Superior temporal gyrus (tissue), 1 donor: ENCODE results near the gene AMY2B.
"Not testable (repeated sequence)": the region's sequence is repeated elsewhere in the genome, so short reads cannot be mapped to it uniquely, and the experiment has no call there.

Source experiments
- DNase-seq: peaks from one replicate; pipeline ENCODE4 v3.0.0-alpha.2; 2016; ENCODE audit errors: extremely low spot score

The AMY2B gene

GRCh38 chr1:103571289-103571688, at the start of gene AMY2B:
Gene AMY2B, plus strand, starts transcription at chr1:103571589. Its CDS starts 14 bp downstream, at chr1:103571603.
- DNase-seq: not testable (repeated sequence)

GRCh38 chr1:103523346-103523745, 48.0 kb upstream of the AMY2B start:
- no peak for DNase-seq

- peak; percentile 53 for DNase-seq
Measured at GRCh38 chr1:103525114-103525606, 46.2 kb upstream of the AMY2B start.

GRCh38 chr1:103525607-103526507, 45.5 kb upstream of the AMY2B start, which contains the start of gene RNPC3:
Gene RNPC3, plus strand, starts transcription at chr1:103525699. Its CDS starts 372 bp downstream, at chr1:103526071.
- DNase-seq: peak; percentile 93

GRCh38 chr1:103527331-103527730, 44.1 kb upstream of the AMY2B start:
- no peak for DNase-seq

- DNase-seq: no peak
Measured at GRCh38 chr1:103529746-103530145, 41.6 kb upstream of the AMY2B start.

GRCh38 chr1:103538226-103538625, 33.2 kb upstream of the AMY2B start:
- DNase-seq: no peak

GRCh38 chr1:103541431-103541830, 30.0 kb upstream of the AMY2B start:
- DNase-seq: no peak

GRCh38 chr1:103546496-103546895, 24.9 kb upstream of the AMY2B start:
- DNase-seq: no peak

- no peak for DNase-seq
Measured at GRCh38 chr1:103547840-103548239, 23.5 kb upstream of the AMY2B start.

- DNase-seq: no peak
Measured at GRCh38 chr1:103560427-103560826, 11.0 kb upstream of the AMY2B start.

- not testable (repeated sequence) for DNase-seq
Measured at GRCh38 chr1:103561124-103561523, 10.3 kb upstream of the AMY2B start.

- peak; percentile 36 for DNase-seq
Measured at GRCh38 chr1:103561643-103562395, 9.6 kb upstream of the AMY2B start.

GRCh38 chr1:103563056-103563455, 8.3 kb upstream of the AMY2B start:
- no peak for DNase-seq

GRCh38 chr1:103569493-103569892, 1.9 kb upstream of the AMY2B start:
- DNase-seq: no peak

- DNase-seq: no peak
Measured at GRCh38 chr1:103576065-103576464, 4.7 kb downstream of the AMY2B start.

GRCh38 chr1:103576784-103577183, 5.4 kb downstream of the AMY2B start:
- not testable (repeated sequence) for DNase-seq

- no peak for DNase-seq
Measured at GRCh38 chr1:103582464-103582863, 11.1 kb downstream of the AMY2B start.

- no peak for DNase-seq
Measured at GRCh38 chr1:103583887-103584286, 12.5 kb downstream of the AMY2B start.

GRCh38 chr1:103584537-103584936, 13.1 kb downstream of the AMY2B start:
- no peak for DNase-seq

- DNase-seq: not testable (repeated sequence)
Measured at GRCh38 chr1:103602740-103603139, 31.4 kb downstream of the AMY2B start.

- no peak for DNase-seq
Measured at GRCh38 chr1:103616362-103616761, 45.0 kb downstream of the AMY2B start.
